ENCODE measurements around the gene TMPRSS13.
"Not testable (repeated sequence)": the region's sequence is repeated elsewhere in the genome, so short reads cannot be mapped to it uniquely, and the experiment has no call there.

Gene TMPRSS13

DNA sequence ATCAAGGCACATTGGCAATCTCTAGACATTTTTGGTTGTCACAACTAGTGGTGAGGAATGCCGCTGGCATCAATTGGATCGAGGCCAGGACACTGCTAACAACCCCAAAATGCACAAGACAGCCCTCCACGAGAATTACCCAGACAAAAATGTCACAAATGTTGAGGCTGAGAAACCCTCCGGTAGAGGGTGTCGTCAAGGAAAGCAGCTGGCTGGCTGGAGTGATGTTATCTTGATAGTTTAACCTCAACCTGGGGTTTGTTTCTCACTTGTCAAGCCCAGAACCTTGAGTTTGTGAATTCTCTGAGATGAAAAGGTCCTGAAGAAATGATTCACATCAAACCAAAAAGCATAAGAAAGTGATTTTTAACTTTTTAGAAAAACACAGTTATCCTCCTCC, 21.1 kb upstream of the TMPRSS13 start:
- DNase-seq, result no peak

GRCh38 chr11:117949062-117949461, 19.9 kb upstream of the TMPRSS13 start:
- DNase-seq, result no peak

DNA sequence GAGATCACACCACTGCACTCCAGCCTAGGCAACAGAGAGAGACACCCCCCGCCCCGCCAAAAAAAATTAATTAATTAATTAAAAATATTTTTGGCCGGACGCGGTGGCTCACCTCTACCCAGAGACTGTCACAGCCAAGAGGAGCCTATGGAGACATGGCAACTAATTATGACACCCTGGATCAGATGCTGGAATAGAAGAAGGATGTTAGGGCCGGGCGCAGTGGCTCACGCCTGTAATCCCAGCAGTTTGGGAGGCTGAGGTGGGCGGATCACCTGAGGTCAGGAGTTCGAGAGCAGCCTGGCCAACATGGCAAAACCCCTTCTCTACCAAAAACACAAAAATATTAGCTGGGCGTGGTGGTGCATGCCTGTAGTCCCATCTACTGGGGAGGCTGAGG, 19.3 kb upstream of the TMPRSS13 start:
- not testable (repeated sequence) for DNase-seq

DNA sequence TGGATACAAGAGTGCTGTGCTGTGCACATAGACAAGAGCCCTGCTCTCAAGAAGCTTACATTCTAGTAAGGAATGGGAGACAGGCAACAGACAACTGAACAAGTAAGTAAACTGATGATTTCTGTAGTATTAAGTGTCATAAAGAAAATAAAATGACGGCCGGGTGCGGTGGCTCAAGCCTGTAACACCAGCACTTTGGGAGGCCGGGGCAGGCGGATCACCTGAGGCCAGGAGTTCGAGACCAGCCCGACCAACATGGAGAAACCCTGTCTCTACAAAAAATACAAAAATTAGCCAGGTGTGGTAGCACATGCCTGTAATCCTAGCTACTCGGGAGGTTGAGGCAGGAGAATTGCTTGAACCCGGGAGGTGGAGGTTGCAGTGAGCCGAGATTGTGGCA, 18.5 kb upstream of the TMPRSS13 start:
- not testable (repeated sequence) for DNase-seq

- peak; percentile 14 to 84 (median 62) for DNase-seq
Measured at GRCh38 chr11:117946842-117947526, 17.8 kb upstream of the TMPRSS13 start.

DNA sequence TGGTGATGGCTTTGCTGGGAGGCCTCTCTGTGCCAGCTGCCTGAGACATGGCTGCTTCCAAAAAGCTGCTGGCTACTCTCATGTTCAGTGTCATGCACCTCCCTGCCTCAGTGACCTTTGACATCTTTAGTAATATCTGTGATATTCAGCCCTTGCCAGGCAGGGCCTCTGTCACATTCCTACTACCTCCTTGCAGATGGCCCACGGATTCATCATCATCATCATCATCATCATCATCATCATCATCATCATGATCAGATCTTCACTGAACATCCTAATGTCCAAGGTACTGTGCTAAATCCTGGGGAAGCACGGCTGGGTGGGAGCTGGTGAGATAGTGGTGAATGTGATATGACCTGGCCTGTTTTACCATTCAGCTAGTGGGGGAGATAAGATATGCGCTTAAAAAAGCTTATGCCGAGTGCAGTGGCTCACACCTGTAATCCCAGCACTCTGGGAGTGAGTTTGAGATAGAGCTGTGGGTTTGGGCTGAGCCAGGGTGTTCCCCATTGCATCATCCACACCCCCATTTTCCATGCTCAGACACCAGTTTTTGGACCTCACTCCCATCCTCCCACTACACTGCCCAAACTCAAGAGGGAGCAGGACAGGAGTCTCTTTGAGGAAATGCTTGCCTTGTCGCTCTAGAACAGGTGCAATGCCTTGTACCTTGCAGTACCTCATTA, 17.1 kb upstream of the TMPRSS13 start:
- no peak for DNase-seq

GRCh38 chr11:117945047-117945810, 16.0 kb upstream of the TMPRSS13 start:
- no peak for DNase-seq

- DNase-seq, result no peak
Measured at GRCh38 chr11:117944554-117944953, 15.4 kb upstream of the TMPRSS13 start.

GRCh38 chr11:117941976-117942654, 12.9 kb upstream of the TMPRSS13 start:
- no peak for DNase-seq

GRCh38 chr11:117941163-117941707, 12.0 kb upstream of the TMPRSS13 start:
- no peak for DNase-seq

DNA sequence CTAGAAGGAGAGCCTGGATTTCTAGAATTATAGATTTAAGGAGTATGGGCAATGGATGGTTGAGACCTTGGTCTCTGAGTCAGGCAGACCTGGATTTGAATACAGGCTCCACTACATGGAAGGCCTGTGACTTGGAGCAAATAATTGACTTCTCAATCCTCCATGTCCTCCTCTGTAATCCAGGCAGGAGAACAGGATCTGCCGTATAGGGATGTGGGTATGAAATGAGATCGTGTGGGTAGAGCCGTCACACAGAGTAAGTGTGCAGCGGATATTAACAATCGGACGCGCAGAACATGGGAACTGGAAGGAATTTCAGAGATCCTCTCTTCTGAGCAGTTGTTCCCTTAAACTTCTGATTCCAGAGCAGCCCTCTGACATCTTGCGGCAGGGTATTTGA, 11.5 kb upstream of the TMPRSS13 start:
- DNase-seq, result no peak

GRCh38 chr11:117936973-117937372, 7.8 kb upstream of the TMPRSS13 start:
- no peak for DNase-seq

- DNase-seq, result no peak
Measured at GRCh38 chr11:117934526-117935307, 5.5 kb upstream of the TMPRSS13 start.

- no peak for DNase-seq
Measured at GRCh38 chr11:117933930-117934329, 4.7 kb upstream of the TMPRSS13 start.

DNA sequence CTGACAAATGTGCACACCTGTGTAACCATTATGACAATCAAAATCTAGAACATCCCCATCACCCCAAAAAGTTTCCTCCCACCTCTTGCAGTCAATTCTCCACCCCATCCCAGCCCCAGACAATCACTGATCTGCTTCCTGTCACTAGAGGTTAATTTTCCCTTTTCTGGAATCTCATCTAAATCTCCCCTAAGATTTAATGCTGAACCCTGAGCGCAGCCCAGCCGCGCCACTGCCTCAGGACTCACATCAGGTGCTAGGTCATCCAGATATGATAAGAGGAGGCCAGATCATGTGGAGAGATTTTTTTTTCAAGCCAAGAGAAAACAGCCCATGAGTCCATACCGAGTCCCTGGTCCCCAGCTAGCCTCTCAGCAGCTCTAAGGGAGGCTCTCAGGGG, 4.3 kb upstream of the TMPRSS13 start:
- no peak for DNase-seq

- no peak for DNase-seq
Measured at GRCh38 chr11:117932947-117933346, 3.7 kb upstream of the TMPRSS13 start.

- no peak for DNase-seq
Measured at GRCh38 chr11:117932426-117932825, 3.2 kb upstream of the TMPRSS13 start.

DNA sequence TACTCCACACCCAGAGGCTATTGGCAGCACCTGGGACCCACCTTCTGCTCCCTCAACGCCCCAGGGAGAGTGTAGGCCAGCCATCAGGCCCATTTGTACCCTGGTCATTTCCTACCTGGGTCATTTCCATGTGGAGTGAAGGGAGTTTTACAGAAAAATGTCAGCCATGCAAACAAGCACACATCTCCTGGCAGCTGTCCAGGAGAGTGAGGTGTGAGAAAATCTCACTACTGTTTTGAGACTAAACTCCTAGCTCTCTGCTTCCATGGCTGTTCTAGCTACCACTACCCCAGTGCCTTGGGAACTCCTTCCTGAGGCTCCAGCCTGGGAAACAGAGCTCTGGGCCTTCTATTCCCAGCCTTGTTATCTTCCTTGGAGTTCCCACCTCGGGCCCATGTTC, 2.8 kb upstream of the TMPRSS13 start:
- no peak for DNase-seq

DNA sequence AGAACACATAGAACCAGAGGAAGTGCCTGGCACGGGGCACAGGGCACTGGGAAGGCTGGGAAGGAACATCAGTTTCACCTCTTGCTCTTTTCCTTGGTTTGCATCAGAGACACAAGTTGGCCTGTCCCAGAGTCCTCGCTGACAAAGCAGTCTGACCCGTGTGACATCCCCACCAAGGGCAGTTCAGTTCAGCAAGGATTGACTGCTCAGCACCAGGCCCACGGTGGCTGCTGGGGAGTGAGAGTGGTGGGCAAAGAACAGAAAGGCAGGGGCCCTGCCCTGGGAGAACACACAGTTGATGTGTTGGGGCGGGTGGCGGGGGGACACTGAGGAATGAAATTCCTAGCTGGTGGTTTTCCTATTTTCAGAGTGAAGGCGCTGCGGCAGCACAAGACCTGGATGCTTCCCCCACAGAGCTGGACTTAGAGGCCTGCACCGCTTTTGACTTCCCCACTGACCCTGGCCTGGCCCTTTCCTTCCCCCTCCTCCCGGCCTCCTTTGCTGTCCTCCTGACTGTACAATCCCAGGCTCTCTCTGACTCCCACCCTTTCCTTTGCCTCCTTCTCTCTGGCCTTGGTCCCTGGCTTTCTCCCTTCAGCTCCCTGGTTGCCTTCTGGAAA, 2.2 kb upstream of the TMPRSS13 start:
- no peak for DNase-seq

DNA sequence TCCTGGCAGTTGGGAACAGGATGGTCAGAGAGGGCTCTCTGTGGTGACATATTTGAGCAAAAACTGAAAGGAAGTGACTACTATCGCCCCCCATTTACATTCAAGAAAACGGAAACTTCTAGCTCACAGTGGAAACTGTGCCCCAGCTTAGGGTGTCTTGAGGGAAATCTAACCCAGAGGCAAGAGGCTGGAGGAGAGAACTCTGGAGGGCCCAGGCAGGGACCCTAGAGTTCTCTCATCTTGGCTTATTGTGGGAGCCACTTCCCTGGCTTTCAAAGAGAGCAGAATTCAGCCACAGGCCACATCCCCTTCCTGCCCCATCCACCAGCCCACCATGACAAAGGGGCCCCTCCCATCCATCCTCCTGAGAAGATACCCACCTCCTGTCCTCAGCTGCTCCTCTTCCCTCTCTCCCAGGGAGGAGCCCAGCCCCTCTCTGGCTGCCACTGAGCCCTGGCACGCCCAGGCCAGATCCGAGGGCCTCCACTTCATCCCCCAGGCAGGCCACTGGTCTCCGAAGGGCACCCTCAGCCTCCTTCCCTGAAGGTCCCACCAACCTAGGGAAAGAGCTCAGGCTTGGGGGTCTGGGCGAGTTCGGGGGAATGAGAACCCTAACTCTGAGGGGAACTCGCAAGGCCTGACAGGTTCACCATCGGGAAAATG, 1.6 kb upstream of the TMPRSS13 start:
- DNase-seq, result no peak
